HG02623 (cell line): ENCODE results near the gene FAM171A1.

Experiments
- ATAC-seq: cut with Tn5 transposase; IDR thresholded peaks from one replicate; pipeline ENCODE4 v1.9.1; 2021; ENCODE audit warnings: moderate library complexity; ENCODE audit not compliant: unreplicated experiment

The FAM171A1 gene

DNA sequence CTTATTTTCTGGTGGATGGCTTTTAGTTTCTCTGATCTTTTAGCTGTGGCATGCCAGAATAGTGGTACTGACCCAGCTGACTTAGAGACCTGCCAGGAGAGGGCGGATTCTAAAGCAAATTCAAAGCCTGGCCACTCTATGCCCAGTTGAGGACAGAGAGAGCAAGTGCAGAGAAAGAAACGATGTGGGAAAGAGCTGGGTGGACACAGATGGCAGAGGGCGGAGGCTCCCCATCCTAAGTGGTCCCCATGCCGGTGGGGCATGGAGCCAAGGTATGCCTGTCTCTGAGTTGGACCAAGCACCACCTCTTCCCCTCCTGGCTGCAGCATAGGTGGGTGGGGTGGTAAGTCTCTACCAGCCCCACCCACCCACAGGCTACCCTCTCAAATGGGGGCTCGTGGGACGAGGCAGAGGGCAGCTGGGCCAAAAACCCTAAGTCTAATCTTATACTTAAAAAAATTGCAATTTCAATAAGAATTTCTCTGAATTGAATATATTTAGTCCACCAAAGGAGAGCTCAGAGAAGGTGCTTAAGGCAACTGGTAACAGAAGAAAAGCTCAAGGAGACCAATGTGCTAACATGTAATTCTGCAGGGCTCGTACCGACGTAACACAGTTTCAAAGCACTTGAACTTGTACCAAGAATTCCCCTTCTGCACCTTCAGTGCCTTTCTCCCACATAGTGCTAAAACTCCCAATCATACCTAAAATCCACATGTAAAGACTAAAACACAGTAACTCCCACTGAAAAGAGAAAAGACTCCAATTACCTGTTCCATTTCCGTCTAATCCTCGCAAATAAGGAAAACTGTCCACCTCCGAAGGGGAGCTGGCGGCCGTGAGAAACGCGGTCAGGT lies 116.9 kb downstream of the FAM171A1 start:
- ATAC-seq: no peak

GRCh38 chr10:15252396-15252795 lies 118.7 kb downstream of the FAM171A1 start:
- no peak for ATAC-seq

GRCh38 chr10:15251791-15252380 lies 119.2 kb downstream of the FAM171A1 start:
- ATAC-seq: no peak

GRCh38 chr10:15245530-15245929 lies 125.6 kb downstream of the FAM171A1 start:
- no peak for ATAC-seq

GRCh38 chr10:15244635-15245197 lies 126.4 kb downstream of the FAM171A1 start:
- ATAC-seq: no peak

GRCh38 chr10:15242261-15242840 lies 128.7 kb downstream of the FAM171A1 start:
- no peak for ATAC-seq

DNA sequence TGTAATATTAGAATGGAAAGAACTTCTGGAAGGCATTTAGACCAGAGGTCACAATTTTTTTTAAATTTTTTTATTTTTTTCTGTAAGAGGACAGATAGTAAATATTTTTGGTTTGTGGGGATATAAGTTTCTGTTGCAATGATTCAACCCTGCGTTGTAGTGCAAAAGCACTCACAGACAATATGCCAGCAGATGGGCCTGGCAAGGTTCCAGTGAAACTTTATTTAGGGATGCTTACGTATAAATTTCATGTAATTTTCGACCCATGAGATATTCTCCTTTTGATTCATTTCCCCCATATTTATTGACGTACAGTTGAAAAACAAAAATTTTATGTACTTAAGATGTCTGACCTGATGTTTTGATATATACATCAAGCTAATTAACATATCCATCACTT lies 129.8 kb downstream of the FAM171A1 start:
- no peak for ATAC-seq

- ATAC-seq: no peak
These were observed 132.3 kb downstream of the FAM171A1 start for GRCh38 chr10:15238555-15239335.

GRCh38 chr10:15237351-15237750 lies 133.7 kb downstream of the FAM171A1 start:
- no peak for ATAC-seq

DNA sequence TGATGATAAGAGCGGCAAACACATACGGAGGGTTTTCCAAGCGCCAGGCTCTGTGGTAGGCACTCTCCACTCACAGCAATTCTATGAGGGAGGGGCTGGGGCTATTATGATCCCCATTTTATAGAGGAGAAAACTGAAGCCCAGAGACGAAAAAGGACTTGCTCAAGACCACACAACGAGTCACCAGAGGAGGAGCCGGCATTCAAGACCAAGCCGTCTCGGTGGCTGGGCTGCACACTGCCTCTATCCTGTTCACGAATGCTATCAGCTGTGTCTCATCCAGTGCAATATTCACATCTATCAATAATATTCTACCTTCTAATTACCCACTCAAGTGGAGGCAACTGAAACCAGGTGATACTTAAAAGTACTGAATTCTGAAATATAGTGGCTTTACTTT lies 134.7 kb downstream of the FAM171A1 start:
- no peak for ATAC-seq

DNA sequence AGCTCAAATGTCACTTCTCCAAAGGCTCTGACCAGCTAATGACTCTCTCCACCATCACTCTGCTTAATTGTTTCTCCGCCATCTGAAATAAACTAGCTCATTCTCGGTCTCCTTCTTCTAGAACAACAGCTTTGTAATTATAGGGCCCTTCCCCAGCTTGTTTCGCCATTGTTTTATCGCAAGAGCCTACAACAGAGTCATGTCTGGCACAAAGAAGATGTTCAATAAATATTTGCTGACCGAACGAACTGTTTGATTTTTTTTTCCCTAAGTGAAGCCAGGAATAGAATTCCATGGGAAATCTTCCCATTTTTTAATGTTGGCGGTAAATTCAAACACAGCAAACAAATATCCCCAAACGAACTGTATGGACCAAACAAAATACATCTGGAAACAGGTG lies 138.8 kb downstream of the FAM171A1 start:
- ATAC-seq: no peak

- ATAC-seq: no peak
These were observed 139.7 kb downstream of the FAM171A1 start for GRCh38 chr10:15231426-15231825.

DNA sequence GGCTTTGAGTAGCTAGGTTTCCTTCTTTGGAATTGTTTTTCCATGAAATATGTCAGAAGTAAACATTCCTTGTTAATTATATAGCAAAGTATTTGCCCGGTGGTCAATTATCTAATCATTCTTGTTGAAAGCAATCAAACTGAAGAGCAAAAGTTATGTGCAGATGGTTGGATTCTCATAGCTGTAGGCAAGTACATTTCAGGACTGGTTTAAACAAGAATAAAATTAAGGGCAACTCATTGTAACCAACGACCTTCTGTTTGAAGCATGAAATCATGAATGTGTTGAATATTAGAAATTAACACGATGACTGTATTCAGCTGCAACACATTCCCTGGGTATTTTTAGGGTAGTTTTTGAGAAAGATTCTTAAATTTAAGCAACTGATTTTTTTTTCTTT lies 140.8 kb downstream of the FAM171A1 start:
- ATAC-seq: no peak

- no peak for ATAC-seq
These were observed 141.8 kb downstream of the FAM171A1 start for GRCh38 chr10:15229268-15229667.

DNA sequence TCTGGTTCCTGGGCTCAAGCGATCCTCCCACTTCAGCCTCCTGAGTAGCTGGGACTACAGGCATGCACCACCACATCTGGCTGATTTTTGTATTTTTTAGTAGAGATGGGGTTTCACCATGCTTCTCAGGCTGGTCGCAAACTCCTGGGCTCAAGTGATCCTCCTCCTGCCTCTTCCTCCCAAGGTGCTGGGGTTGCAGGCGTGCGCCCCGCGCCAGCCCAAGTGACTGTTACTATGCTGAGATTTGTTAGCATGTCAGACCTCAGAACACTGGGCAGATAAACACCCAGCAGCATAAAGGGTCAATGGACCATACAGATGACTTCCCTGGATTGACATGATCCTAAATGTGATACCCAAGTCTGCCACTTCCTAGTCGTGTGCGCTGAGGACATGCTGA lies 142.7 kb downstream of the FAM171A1 start:
- ATAC-seq: no peak

- ATAC-seq: no peak
These were observed 143.3 kb downstream of the FAM171A1 start for GRCh38 chr10:15227611-15228372.

- ATAC-seq: no peak
These were observed 145.6 kb downstream of the FAM171A1 start for GRCh38 chr10:15225511-15225910.

DNA sequence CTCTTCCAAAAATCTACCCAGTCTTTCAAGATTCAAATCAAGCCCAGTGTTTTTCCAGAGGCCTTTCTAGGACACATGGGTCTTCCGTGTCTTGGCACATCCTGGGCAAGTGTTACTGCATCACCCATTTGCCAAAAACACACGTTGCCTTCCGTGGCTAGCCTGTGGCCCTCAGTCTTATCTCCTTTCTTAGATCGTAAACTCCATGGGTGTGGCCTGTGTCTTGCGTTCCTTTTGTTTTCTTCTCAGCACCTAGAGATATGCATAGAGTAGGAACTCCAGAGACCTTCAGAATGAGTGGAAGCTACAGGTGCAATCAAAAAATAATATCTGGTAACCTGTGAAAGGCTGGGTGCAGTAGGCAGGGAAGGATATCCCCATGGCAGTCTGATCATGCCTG lies 146.1 kb downstream of the FAM171A1 start:
- ATAC-seq: no peak

DNA sequence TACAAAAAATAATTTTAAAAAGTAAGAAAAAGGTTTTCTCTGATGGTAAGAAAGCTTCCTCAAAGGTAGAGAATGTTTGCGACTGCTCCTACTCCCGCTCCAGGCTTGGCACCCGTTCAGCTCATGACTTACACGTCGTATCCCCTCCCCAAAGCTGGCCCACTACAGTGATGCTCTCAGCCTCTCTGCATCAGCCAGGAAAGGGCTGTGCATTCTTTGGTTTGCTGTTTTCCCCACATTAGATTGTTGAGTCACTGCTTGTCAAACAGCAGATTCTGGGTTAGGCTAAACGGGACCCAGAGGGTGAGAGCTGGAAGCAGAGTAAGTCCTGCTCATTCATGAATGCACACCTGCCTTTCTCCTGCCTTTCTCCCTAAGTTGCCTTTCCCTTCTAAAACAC lies 147.9 kb downstream of the FAM171A1 start:
- ATAC-seq: no peak

DNA sequence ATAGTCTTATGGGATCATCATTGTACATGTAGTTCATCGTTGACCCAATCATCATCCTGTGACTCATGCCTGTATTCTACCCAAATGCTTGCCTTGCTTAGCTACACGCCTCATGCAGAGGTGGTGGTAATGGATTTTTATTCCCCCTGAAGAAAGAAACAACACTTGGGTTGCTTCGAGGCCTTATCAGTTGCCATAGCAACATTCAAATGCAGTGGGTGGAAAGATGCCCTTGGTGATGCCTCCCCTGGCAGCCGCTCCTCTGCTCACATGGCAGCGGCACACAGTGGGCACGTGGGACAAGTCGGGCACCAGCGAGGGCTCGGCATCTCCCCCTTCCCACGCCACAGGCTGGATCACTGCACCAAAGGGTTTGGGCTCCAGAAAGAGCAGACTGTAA lies 148.6 kb downstream of the FAM171A1 start:
- no peak for ATAC-seq
